HG03097 (cell line): ENCODE measurements around the gene MED29.

Source experiments
- ATAC-seq: cut with Tn5 transposase; IDR thresholded peaks from one replicate; pipeline ENCODE4 v1.9.1; 2021; ENCODE audit not compliant: unreplicated experiment, low FRiP score

The MED29 gene

GRCh38 chr19:39426170-39426569, 35.0 kb downstream of the MED29 start:
- no peak for ATAC-seq

DNA sequence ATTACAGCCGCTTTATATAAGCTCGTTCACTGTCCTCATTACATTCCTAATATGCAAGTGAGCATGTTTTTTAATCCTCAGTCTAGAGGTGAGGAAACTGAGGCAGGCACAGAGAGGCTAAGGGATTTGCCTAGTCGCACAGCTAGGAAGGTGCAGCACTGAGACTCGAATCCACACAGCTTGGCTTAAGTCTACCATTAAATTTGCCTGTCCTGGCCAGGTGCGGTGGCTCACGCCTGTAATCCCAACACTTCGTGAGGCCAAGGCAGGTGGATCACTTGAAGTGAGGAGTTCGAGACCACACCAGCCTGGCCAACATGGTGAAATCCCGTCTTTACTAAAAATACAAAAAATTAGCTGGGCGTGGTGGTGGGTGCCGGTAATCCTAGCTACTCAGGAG, 36.5 kb downstream of the MED29 start:
- no peak for ATAC-seq

GRCh38 chr19:39428283-39429112, 37.3 kb downstream of the MED29 start:
- no peak for ATAC-seq

DNA sequence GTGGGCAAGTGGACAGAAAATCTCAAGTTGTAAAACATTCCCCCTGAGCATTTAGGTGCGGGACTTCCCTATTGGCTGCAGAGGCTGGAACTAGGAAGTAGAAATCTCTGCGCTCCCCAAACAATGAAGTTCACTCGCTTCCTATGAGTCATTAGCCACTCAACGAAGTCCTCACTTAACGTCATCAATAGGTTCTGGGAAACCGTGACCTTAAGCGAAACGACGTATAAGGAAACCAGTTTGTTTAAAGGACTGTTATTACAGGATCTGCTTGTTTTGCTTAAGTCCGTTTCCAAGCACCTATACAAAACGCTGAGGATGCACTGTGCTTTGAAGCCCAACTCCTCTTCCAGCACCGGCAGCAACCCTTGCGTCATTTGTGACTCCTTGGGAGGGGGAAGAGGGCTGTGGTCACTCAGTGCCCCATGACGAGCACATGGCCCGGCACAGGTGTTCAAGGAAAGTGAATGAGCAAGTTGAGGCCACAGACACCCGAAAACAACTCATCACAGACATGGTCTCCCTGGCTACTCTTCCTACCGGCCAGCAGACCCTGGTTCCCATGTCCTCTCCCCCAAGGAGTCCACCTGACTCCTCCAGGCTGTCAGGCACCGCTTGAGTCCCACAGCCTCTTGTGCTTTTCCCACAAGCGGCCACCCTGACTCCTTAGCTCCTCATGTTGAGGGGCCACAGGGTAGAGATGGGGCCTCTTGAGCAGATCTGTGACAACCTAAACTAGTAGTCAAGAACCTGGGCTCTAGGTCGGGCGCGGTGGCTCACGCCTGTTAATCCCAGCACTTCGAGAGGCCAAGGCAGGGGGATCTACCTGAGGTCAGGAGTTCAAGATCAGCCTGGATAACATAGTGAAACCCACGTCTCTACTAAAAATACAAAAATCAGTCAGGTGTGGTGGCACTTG, 39.8 kb downstream of the MED29 start:
- ATAC-seq: no peak

GRCh38 chr19:39432677-39433025, 41.5 kb downstream of the MED29 start:
- no peak for ATAC-seq

- ATAC-seq: no peak
Observed at GRCh38 chr19:39433480-39434079, 42.4 kb downstream of the MED29 start.

- ATAC-seq: no peak
Observed at GRCh38 chr19:39434123-39435076, 43.2 kb downstream of the MED29 start.

- peak; percentile 80 for ATAC-seq
Observed at GRCh38 chr19:39435499-39436349, 44.5 kb downstream of the MED29 start, which contains the start of gene RPS16. Gene RPS16, minus strand, starts transcription at chr19:39435949. Its CDS starts 54 bp downstream, at chr19:39435895.

- no peak for ATAC-seq
Observed at GRCh38 chr19:39436350-39436716, 45.2 kb downstream of the MED29 start.

DNA sequence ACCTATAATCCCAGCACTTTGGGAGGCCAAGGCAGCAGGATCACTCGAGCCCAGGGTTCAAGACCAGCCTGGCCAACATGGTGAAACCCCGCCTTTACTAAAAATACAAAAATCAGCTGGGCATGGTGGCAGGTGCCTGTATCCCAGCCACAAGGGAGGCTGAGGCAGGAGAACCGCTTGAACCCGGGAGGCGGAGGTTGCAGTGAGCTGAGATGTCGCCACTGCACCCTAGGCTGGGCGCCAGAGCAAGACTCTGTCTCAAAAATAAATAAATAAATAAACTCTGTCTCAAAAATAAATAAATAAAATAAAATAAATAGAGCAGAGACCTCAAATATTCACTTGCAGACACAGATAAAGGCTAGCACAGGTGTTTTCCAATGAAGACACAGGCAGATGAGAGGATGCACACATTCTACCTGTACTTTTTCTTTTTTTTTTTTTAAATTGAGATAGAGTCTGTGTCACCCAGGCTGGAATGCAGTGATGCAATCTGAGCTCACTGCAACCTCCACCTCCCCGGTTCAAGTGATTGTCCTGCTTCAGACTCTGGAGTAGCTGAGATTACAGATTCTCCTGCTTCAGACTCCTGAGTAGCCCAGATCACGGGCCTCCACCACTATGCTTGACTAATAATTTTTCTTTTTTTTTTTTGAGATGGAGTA, 47.2 kb downstream of the MED29 start:
- ATAC-seq: no peak

DNA sequence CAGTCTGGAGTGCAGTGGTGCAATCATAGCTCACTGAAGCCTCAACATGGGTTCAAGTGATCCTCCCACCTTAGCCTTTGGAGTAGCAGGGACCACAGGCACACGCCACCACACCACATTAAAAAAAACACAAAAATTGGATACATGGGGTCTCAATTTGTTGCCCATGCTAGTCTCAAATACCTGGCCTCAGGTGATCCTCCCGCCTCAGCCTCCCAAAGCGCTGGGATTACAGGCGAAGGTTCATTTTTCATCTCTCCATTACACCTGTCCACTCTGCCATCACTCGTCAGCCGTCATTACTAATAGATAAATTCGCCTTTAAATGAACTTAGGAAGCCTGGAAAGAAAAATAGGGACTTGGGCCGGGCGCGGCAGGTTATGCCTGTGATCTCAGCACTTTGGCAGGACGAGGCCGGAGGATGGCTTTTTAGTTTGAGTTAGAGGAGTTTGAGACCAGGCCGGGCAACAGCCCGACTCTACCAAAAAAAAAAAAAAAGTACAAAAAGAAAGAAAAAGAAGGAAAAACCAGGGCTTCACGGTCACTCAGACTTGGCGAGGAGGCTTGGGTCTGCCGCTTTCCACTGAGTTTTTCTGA, 53.5 kb downstream of the MED29 start:
- no peak for ATAC-seq

DNA sequence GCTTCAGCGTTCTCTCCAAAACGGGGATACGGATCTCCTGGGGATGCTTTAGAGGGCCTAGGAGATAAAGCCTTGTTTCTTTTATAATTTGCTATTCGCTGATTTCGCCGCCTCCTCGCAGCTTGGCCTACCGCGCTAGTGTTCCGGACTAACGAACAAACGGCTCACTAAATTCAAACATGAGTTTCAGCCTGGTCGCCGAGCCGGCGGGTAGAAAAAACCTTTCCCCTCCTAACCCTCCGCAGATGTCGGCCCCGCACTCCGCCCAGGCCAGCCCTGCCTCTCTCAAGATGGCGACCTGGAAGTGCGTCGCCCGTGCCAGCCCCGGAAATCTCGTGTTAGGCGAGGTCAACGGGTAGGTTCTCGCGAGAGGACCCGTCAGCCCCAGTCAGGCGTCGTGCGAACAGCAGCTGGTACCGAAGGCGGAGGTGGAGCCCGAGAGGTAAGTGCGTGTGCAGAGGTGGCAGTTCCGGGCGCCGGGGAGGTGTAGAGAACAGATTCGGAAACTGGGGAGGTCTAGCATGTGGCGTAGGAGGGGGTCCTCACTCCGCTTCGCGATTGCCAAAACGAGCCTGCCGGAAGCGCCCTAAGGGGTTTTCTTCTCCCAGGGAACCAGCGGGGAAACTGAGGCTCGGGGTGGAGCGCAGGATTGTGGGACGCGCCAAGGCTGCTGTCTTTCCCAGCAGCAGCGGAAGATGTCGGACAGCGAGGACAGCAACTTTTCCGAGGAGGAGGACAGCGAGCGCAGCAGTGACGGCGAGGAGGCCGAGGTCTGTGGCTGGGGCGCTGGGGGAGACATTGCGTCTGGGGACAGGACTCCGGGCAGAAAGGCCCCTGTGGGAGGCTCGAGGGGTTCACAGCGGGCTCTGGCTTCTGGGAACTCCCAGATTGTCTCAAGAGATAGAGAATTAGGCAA, 54.3 kb downstream of the MED29 start, which contains the start of gene SUPT5H:
Gene SUPT5H (plus strand): TSS at position 387 of the 916 bp plus-strand sequence. CDS start 309 bp downstream, at position 696.
- ATAC-seq: peak; percentile 90

DNA sequence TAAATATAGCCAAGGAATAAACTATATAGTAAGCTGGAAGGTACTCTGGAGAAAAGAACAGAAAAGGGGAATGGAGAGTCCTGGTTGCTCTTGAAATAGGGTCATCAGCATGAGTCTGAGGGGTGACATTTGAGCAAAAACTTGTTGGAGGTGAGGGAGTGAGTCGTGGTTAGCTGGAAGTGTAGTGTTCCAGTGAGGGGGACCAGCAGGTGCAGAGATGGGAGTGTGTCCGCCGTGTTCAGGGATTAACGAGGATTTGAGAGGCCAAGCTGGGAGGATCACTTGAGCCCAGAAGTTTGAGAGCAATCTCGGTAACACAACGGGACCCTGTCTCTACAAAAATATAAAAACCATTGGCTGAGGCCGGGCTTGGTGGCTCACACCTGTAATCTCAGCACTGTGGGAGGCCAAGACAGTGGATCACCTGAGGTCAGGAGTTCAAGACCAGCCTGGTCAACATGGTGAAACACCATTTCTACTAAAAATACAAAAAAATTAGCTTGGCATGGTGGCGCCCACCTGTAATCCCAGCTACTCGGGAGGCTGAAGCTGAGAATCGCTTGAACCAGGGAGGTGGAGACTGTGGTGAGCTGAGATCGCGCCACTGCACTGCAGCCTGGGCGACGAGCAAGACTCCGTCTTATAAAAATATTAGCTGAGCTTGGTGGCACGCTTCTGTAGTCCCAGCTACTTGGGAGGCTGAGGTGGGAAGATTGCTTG, 55.3 kb downstream of the MED29 start:
- ATAC-seq: no peak

DNA sequence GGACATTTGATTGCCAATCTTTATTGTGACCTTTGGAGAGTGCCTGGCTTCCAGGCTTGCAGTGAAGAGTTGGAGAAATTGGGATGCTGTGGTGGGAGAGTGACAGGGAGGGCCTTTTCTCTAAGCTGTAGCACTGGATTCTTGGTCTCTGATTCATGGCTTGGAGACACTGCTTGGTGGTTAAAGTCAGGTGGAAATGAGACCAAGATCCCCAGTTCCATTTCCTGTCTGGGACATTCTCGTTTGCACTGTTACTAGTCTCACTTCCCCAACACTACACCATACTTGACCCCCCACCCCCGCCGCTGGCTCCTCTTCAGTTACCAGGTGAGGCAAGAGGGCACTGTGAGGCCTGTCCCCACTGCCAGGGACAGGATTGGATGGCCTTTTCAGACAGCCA, 57.1 kb downstream of the MED29 start:
- ATAC-seq: no peak

DNA sequence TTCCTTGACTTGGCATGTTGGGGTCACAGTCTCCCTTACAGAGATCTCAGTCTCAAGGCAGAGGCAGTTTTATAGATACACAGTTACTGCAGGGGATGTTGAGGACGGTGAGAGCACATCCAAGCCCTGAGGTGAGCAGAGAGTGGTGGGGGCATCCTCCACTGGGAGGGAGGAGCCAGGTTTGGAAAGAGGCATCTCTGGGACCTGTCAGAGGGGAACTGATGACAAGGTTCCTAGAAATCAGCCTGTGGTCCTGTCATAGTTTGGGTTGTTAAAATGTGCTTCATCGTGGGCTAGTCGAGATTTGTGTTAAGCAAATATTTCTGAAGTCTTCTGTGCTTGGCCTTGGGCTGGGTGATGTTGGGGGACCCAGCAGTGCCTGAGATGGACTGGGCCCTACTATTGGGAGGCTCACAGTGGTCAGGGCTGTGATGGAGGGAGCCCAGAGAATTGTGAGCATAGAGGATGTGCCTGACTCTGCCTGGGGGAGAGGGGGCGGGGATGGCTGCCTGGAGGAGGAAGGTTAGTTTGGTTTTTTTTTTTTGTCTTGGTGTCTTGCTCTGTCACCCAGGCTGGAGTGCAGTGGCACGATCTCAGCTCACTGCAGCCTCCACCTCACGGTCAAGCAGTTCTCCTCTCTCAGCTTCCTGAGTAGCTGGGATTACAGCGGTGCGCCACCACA, 58.1 kb downstream of the MED29 start:
- no peak for ATAC-seq
